ENCODE measurements around the gene PAPPA. TPM values are rescaled to one million over a fixed set of nuclear protein-coding genes. Genes with fewer than 3 reads are reported as not detected.

The PAPPA gene
- total RNA-seq, 1 experiment from 2014 or later: 0.22 TPM

DNA sequence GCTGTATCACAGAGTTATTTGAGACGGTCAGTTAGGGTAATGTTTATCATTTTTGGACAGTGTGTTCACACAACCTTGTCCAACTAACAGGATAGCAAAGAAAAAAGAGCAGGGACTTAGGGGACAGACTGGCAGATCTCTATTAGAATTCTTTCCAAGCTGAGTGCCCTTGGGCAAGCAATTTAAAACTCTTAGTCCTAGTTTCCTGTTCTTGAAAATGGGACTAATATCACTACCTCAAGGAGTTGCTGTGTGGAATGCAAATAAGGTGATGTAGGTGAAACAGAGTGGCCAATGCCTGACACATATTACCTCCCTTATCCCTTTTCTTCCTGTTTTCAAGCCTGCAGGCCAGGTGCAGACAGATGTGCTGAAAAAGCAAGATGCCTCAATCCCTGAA lies 186.7 kb downstream of the PAPPA start:
- no peak for DNase-seq (ENCODE audit: low spot score)
- no peaks in the 10 kb centered on the region for H3K36me3 Mint-ChIP-seq
- H3K9me3 Mint-ChIP-seq: no peaks in the 10 kb centered on the region
- TF ChIP-seq FOXJ3 (CRISPR knock-in tag; IDR thresholded peaks at IDR 0.05; ENCODE audit: borderline replicate concordance) (no peak), IRF2 (CRISPR knock-in tag; IDR thresholded peaks at IDR 0.05; ENCODE audit: borderline replicate concordance, low read depth) (no peak), ETV6 (CRISPR knock-in tag; IDR thresholded peaks at IDR 0.05) (no peak), JAZF1 (CRISPR knock-in tag; IDR thresholded peaks at IDR 0.05) (no peak), ZNF219 (CRISPR knock-in tag; IDR thresholded peaks at IDR 0.05; ENCODE audit: borderline replicate concordance) (no peak), ZNF263 (CRISPR knock-in tag; IDR thresholded peaks at IDR 0.05; ENCODE audit: low read depth) (no peak), CREM (CRISPR knock-in tag; IDR thresholded peaks at IDR 0.05) (no peak), NFE2L1 (CRISPR knock-in tag; IDR thresholded peaks at IDR 0.05) (no peak), GRHL2 (CRISPR knock-in tag; IDR thresholded peaks at IDR 0.05; ENCODE audit: insufficient replicate concordance, severe bottlenecking) (no peak), ZNF423 (CRISPR knock-in tag; IDR thresholded peaks at IDR 0.05) (no peak), NR1H2 (CRISPR knock-in tag; IDR thresholded peaks at IDR 0.05) (no peak), ELF4 (CRISPR knock-in tag; IDR thresholded peaks at IDR 0.05; ENCODE audit: low read depth) (no peak)
- TF ChIP-seq, protein P1, sequence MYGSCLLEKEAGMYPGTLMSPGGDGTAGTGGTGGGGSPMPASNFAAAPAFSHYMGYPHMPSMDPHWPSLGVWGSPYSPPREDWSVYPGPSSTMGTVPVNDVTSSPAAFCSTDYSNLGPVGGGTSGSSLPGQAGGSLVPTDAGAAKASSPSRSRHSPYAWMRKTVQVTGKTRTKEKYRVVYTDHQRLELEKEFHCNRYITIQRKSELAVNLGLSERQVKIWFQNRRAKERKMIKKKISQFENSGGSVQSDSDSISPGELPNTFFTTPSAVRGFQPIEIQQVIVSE (CRISPR knock-in tag; IDR thresholded peaks at IDR 0.05; ENCODE audit: borderline replicate concordance): no peak
- TF ChIP-seq, protein P2, sequence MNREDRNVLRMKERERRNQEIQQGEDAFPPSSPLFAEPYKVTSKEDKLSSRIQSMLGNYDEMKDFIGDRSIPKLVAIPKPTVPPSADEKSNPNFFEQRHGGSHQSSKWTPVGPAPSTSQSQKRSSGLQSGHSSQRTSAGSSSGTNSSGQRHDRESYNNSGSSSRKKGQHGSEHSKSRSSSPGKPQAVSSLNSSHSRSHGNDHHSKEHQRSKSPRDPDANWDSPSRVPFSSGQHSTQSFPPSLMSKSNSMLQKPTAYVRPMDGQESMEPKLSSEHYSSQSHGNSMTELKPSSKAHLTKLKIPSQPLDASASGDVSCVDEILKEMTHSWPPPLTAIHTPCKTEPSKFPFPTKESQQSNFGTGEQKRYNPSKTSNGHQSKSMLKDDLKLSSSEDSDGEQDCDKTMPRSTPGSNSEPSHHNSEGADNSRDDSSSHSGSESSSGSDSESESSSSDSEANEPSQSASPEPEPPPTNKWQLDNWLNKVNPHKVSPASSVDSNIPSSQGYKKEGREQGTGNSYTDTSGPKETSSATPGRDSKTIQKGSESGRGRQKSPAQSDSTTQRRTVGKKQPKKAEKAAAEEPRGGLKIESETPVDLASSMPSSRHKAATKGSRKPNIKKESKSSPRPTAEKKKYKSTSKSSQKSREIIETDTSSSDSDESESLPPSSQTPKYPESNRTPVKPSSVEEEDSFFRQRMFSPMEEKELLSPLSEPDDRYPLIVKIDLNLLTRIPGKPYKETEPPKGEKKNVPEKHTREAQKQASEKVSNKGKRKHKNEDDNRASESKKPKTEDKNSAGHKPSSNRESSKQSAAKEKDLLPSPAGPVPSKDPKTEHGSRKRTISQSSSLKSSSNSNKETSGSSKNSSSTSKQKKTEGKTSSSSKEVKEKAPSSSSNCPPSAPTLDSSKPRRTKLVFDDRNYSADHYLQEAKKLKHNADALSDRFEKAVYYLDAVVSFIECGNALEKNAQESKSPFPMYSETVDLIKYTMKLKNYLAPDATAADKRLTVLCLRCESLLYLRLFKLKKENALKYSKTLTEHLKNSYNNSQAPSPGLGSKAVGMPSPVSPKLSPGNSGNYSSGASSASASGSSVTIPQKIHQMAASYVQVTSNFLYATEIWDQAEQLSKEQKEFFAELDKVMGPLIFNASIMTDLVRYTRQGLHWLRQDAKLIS (CRISPR knock-in tag; IDR thresholded peaks at IDR 0.05; ENCODE audit: borderline replicate concordance): no peak
- TF ChIP-seq, protein P3, sequence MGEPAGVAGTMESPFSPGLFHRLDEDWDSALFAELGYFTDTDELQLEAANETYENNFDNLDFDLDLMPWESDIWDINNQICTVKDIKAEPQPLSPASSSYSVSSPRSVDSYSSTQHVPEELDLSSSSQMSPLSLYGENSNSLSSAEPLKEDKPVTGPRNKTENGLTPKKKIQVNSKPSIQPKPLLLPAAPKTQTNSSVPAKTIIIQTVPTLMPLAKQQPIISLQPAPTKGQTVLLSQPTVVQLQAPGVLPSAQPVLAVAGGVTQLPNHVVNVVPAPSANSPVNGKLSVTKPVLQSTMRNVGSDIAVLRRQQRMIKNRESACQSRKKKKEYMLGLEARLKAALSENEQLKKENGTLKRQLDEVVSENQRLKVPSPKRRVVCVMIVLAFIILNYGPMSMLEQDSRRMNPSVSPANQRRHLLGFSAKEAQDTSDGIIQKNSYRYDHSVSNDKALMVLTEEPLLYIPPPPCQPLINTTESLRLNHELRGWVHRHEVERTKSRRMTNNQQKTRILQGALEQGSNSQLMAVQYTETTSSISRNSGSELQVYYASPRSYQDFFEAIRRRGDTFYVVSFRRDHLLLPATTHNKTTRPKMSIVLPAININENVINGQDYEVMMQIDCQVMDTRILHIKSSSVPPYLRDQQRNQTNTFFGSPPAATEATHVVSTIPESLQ (CRISPR knock-in tag; IDR thresholded peaks at IDR 0.05): no peak
- TF ChIP-seq, protein P4, sequence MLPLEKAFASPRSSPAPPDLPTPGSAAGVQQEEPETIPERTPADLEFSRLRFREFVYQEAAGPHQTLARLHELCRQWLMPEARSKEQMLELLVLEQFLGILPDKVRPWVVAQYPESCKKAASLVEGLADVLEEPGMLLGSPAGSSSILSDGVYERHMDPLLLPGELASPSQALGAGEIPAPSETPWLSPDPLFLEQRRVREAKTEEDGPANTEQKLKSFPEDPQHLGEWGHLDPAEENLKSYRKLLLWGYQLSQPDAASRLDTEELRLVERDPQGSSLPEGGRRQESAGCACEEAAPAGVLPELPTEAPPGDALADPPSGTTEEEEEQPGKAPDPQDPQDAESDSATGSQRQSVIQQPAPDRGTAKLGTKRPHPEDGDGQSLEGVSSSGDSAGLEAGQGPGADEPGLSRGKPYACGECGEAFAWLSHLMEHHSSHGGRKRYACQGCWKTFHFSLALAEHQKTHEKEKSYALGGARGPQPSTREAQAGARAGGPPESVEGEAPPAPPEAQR (CRISPR knock-in tag; IDR thresholded peaks at IDR 0.05): no peak
- CTCF ChIA-PET: no interaction called here
- H3K27me3 Mint-ChIP-seq (ENCODE audit: low read depth): peaks cover 94% of the 10 kb centered on the region
- POLR2A ChIA-PET: no interaction called here
- H3K27ac Mint-ChIP-seq: no peak overlapping the region
- H3K4me1 Mint-ChIP-seq: peaks cover 57% of the 10 kb centered on the region
- H3K4me3 Mint-ChIP-seq: no peak overlapping the region
- ATAC-seq: no peak

DNA sequence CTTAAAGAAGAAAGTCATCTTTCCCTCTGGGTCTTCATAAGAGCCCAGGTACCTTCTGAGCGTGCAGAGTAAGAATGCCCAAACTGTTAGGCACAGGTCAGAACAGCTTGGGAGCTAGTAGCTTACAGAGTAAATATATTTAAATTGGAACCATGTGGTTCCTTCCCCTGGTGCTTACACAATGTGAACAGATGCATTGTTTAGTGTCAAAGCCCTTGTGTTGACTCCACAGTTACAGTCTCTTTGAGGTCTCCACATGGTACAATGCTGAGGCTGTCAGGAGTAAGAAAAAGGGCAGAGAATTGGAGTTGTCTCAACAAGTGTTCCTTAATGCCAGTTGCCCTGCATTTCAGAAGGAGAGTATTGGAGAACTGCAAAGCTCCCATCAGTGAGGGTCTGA lies 188.5 kb downstream of the PAPPA start:
- H3K4me3 Mint-ChIP-seq: no peak overlapping the region
- no peaks in the 10 kb centered on the region for H3K9me3 Mint-ChIP-seq
- H3K4me1 Mint-ChIP-seq: peaks cover 50% of the 10 kb centered on the region
- ChIA-PET CTCF (no interaction called here), POLR2A (no interaction called here)
- ATAC-seq (peak; percentile 68), DNase-seq (ENCODE audit: low spot score) (no peak)
- no peaks in the 10 kb centered on the region for H3K36me3 Mint-ChIP-seq
- no peak overlapping the region for H3K27ac Mint-ChIP-seq
- peaks cover 88% of the 10 kb centered on the region for H3K27me3 Mint-ChIP-seq (ENCODE audit: low read depth)
- TF ChIP-seq SMAD4 (CRISPR knock-in tag; IDR thresholded peaks at IDR 0.05): no peak
- TF ChIP-seq, protein P5, sequence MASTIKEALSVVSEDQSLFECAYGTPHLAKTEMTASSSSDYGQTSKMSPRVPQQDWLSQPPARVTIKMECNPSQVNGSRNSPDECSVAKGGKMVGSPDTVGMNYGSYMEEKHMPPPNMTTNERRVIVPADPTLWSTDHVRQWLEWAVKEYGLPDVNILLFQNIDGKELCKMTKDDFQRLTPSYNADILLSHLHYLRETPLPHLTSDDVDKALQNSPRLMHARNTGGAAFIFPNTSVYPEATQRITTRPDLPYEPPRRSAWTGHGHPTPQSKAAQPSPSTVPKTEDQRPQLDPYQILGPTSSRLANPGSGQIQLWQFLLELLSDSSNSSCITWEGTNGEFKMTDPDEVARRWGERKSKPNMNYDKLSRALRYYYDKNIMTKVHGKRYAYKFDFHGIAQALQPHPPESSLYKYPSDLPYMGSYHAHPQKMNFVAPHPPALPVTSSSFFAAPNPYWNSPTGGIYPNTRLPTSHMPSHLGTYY (CRISPR knock-in tag; IDR thresholded peaks at IDR 0.05): no peak
- TF ChIP-seq, protein P6, sequence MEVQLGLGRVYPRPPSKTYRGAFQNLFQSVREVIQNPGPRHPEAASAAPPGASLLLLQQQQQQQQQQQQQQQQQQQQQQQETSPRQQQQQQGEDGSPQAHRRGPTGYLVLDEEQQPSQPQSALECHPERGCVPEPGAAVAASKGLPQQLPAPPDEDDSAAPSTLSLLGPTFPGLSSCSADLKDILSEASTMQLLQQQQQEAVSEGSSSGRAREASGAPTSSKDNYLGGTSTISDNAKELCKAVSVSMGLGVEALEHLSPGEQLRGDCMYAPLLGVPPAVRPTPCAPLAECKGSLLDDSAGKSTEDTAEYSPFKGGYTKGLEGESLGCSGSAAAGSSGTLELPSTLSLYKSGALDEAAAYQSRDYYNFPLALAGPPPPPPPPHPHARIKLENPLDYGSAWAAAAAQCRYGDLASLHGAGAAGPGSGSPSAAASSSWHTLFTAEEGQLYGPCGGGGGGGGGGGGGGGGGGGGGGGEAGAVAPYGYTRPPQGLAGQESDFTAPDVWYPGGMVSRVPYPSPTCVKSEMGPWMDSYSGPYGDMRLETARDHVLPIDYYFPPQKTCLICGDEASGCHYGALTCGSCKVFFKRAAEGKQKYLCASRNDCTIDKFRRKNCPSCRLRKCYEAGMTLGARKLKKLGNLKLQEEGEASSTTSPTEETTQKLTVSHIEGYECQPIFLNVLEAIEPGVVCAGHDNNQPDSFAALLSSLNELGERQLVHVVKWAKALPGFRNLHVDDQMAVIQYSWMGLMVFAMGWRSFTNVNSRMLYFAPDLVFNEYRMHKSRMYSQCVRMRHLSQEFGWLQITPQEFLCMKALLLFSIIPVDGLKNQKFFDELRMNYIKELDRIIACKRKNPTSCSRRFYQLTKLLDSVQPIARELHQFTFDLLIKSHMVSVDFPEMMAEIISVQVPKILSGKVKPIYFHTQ (CRISPR knock-in tag; IDR thresholded peaks at IDR 0.05): no peak
- TF ChIP-seq, protein P7, sequence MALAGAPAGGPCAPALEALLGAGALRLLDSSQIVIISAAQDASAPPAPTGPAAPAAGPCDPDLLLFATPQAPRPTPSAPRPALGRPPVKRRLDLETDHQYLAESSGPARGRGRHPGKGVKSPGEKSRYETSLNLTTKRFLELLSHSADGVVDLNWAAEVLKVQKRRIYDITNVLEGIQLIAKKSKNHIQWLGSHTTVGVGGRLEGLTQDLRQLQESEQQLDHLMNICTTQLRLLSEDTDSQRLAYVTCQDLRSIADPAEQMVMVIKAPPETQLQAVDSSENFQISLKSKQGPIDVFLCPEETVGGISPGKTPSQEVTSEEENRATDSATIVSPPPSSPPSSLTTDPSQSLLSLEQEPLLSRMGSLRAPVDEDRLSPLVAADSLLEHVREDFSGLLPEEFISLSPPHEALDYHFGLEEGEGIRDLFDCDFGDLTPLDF (CRISPR knock-in tag; IDR thresholded peaks at IDR 0.05): no peak

Data from WTC11 (cell line).